WTC11 (cell line): Measurements from ENCODE around the gene KLHL29. TPM values are rescaled to one million over a fixed set of nuclear protein-coding genes. Genes with fewer than 3 reads are reported as not detected.

Experiments used
- ATAC-seq: fragments of 200-7000 bp; cut with Tn5 transposase; 2 replicates; pipeline ENCODE4 v1.10.0; 2021; ENCODE audit warnings: mild to moderate bottlenecking, moderate library complexity
- CTCF ChIA-PET: fragments of 300-600 bp; sonication (Branson Sonifier 250); formaldehyde crosslinking; loops from one replicate; lab custom pipeline; 2021; ENCODE audit warnings: antibody characterized with exemption; lab: Charles Lee
- POLR2A ChIA-PET: fragments of 350-600 bp; sonication (Branson Sonifier 250); formaldehyde crosslinking; loops from one replicate; lab custom pipeline; 2021; ENCODE audit warnings: antibody characterized with exemption; lab: Charles Lee
- DNase-seq: peaks from one replicate; pipeline ENCODE4 v3.0.0; 2021; ENCODE audit warnings: low spot score
- H3K27ac Mint-ChIP-seq: 2 replicates; pipeline ENCODE4 v1.8.0; 2021; ENCODE audit warnings: mixed read lengths
- H3K27me3 Mint-ChIP-seq: 2 replicates; pipeline ENCODE4 v1.8.0; 2021; ENCODE audit warnings: low read depth, mild to moderate bottlenecking, moderate library complexity, mixed read lengths
- H3K36me3 Mint-ChIP-seq: 2 replicates; pipeline ENCODE4 v1.8.0; 2021; ENCODE audit warnings: mixed read lengths
- H3K4me1 Mint-ChIP-seq: 2 replicates; pipeline ENCODE4 v1.8.0; 2022; ENCODE audit warnings: mixed read lengths
- H3K4me3 Mint-ChIP-seq: 2 replicates; pipeline ENCODE4 v1.8.0; 2021; ENCODE audit warnings: mild to moderate bottlenecking, moderate library complexity, mixed read lengths
- H3K9me3 Mint-ChIP-seq: 2 replicates; pipeline ENCODE4 v1.8.0; 2021; ENCODE audit warnings: mixed read lengths
- ATF1 ChIP-seq: sonication (generic); formaldehyde crosslinking; IDR thresholded peaks from 2 replicates; pipeline ENCODE4 v1.8.1; 2023; ENCODE audit warnings: mild to moderate bottlenecking, moderate library complexity, missing genetic modification reagents
- ESRRA ChIP-seq: sonication (generic); formaldehyde crosslinking; IDR thresholded peaks from 2 replicates; pipeline ENCODE4 v1.8.1; 2022; ENCODE audit warnings: mild to moderate bottlenecking, missing genetic modification reagents, borderline replicate concordance
- GABPB1 ChIP-seq: sonication (generic); formaldehyde crosslinking; IDR thresholded peaks from 2 replicates; pipeline ENCODE4 v1.8.1; 2023; ENCODE audit warnings: mild to moderate bottlenecking, missing genetic modification reagents
- GRHL2 ChIP-seq: fragments of 250-450 bp; sonication (Bioruptor Pico); IDR thresholded peaks from 2 replicates; pipeline ENCODE4 v1.8.0; 2022; ENCODE audit warnings: mild to moderate bottlenecking, moderate library complexity; ENCODE audit not compliant: insufficient replicate concordance, severe bottlenecking
- IRF2 ChIP-seq: sonication (generic); formaldehyde crosslinking; IDR thresholded peaks from 2 replicates; pipeline ENCODE4 v1.8.0; 2022; ENCODE audit warnings: low read depth, missing genetic modification reagents, borderline replicate concordance
- KAT7 ChIP-seq: sonication (generic); formaldehyde crosslinking; IDR thresholded peaks from 2 replicates; pipeline ENCODE4 v1.8.1; 2023; ENCODE audit warnings: missing genetic modification reagents, mild to moderate bottlenecking, borderline replicate concordance
- NR3C1 ChIP-seq: sonication (generic); formaldehyde crosslinking; conservative IDR thresholded peaks from 2 replicates; pipeline ENCODE4 v1.8.1; 2023; ENCODE audit warnings: low read depth, mild to moderate bottlenecking, missing genetic modification reagents
- total RNA-seq: library from RNA; stranded (reverse); gene quantifications from 3 replicates; pipeline ENCODE4 v1.2.3, GENCODE V29; 2021
- TF ChIP-seq, protein P1 (sequence below): fragments of 250-450 bp; sonication (Bioruptor Pico); IDR thresholded peaks from 2 replicates; pipeline ENCODE4 v1.8.0; 2021; ENCODE audit warnings: mild to moderate bottlenecking
- TF ChIP-seq, protein P2 (sequence below): sonication (generic); formaldehyde crosslinking; conservative IDR thresholded peaks from 2 replicates; pipeline ENCODE4 v1.8.1; 2022; ENCODE audit warnings: mild to moderate bottlenecking, missing genetic modification reagents
- TF ChIP-seq, protein P3 (sequence below): fragments of 250-450 bp; sonication (Bioruptor Pico); conservative IDR thresholded peaks from 2 replicates; pipeline ENCODE4 v1.9.0; 2021; ENCODE audit warnings: mild to moderate bottlenecking
- TF ChIP-seq, protein P4 (sequence below): sonication (generic); formaldehyde crosslinking; IDR thresholded peaks from 2 replicates; pipeline ENCODE4 v1.8.0; 2023; ENCODE audit warnings: missing genetic modification reagents, mild to moderate bottlenecking, borderline replicate concordance
- TF ChIP-seq, protein P5 (sequence below): sonication (generic); formaldehyde crosslinking; IDR thresholded peaks from 2 replicates; pipeline ENCODE4 v1.8.1; 2022; ENCODE audit warnings: missing genetic modification reagents, borderline replicate concordance
- TF ChIP-seq, protein P6 (sequence below): sonication (generic); formaldehyde crosslinking; IDR thresholded peaks from 2 replicates; pipeline ENCODE4 v1.8.1; 2022; ENCODE audit warnings: mild to moderate bottlenecking, missing genetic modification reagents, moderate library complexity, borderline replicate concordance
- TF ChIP-seq, protein P7 (sequence below): sonication (generic); formaldehyde crosslinking; IDR thresholded peaks from 2 replicates; pipeline ENCODE4 v1.8.0; 2022; ENCODE audit warnings: mild to moderate bottlenecking, missing genetic modification reagents

The KLHL29 gene
- total RNA-seq, 1 experiment from 2014 or later: 7.1 TPM

DNA sequence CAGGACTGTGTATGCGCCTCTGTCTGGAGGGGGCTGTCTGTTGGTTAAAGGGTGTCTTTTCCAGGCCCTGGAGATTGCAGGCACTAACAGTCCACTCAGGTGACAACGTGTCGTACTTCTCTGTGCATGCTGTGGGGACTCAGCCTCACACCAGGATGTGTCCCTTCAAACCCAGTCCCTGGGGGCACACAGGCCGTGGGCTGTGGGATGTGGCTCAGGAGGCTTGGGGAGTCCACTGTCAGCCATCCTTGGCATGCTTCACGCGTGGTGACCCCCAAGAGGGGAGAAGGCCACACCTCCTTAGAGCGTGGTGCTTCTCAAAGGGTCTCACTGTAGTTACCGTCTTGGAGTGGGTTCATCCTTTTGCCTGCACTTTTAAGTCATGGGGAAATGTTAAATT lies 127.8 kb downstream of the KLHL29 start:
- CTCF ChIA-PET: interaction anchor here (0.7 kb wide), 1 partner anchor 200 kb away, joined by 3 read pairs; no protein-coding TSS in a partner anchor
- DNase-seq: no peak
- ATAC-seq: no peak
- TF ChIP-seq, protein P1, sequence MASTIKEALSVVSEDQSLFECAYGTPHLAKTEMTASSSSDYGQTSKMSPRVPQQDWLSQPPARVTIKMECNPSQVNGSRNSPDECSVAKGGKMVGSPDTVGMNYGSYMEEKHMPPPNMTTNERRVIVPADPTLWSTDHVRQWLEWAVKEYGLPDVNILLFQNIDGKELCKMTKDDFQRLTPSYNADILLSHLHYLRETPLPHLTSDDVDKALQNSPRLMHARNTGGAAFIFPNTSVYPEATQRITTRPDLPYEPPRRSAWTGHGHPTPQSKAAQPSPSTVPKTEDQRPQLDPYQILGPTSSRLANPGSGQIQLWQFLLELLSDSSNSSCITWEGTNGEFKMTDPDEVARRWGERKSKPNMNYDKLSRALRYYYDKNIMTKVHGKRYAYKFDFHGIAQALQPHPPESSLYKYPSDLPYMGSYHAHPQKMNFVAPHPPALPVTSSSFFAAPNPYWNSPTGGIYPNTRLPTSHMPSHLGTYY (CRISPR knock-in tag): no peak
- TF ChIP-seq, protein P2, sequence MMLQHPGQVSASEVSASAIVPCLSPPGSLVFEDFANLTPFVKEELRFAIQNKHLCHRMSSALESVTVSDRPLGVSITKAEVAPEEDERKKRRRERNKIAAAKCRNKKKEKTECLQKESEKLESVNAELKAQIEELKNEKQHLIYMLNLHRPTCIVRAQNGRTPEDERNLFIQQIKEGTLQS: no peak
- TF ChIP-seq ATF1 (CRISPR knock-in tag) (no peak), KAT7 (CRISPR knock-in tag) (no peak)
- TF ChIP-seq, protein P3, sequence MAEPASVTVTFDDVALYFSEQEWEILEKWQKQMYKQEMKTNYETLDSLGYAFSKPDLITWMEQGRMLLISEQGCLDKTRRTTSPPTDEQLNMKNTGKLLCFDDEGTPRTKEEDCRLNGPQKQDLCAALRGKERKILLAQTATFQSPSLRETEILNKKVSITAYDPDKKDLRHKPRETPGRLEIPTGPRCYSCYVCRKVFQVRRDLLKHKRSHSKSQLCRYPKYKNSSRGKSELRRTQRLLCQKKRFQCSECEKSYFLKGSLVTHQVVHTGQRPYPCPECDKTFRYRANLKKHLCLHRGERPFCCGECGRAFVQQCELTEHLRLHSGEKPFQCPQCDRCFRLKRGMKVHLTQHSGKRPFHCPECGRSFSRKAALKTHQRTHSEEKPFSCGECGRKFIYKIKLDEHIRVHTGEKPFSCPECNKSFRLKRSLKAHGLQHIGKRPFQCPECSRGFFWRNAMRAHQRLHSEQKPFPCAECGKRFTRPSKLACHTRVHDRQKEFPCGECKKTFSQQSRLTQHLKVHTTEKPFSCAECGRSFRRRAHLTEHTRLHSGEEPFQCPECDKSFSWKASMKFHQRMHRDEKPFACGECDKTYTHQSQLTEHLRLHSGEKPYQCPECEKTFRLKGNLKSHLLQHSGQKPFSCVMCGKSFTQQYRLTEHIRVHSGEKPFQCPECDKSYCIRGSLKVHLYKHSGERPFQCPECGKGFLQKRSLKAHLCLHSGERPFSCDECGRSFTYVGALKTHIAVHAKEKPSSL: no peak
- Mint-ChIP-seq H3K27me3 (no peaks in the 10 kb centered on the region; the same call in 1 of the 2 replicates), H3K9me3 (no peaks in the 10 kb centered on the region), H3K4me3 (no peak overlapping the region), H3K27ac (no peak overlapping the region), H3K4me1 (no peaks in the 10 kb centered on the region), H3K36me3 (no peaks in the 10 kb centered on the region)
- POLR2A ChIA-PET: no interaction called here

DNA sequence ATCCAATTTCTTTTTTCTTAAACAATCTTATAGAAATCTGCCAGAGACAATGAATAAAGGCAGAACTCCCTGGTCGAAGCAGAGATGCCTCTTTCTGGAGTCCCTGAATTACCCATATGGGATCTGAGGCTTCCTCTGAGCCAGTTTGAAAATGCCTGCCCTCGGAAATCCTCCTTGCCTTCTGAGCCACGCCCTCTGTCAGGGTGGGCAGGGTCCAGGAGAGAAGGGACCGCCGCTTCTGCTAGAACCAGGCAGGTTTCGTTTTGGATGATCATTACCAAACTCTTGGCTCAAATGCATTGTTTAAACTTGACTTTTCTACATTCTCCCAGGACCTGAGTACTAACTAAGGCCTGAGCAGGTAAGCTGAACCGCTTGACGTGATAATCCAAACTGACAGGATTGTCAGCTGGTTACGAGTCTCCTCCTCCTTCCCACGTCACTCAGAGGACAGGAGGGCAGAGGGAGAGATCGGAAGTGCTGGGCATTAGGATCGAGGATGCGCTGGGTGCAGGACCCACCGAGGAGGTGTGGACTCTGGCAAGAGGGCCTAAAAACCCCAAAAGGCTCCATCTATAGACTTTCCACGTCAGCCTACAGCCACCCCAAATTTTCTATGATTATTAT lies 128.4 kb downstream of the KLHL29 start:
- Mint-ChIP-seq H3K36me3 (no peaks in the 10 kb centered on the region), H3K4me3 (no peak overlapping the region), H3K4me1 (no peaks in the 10 kb centered on the region), H3K9me3 (no peaks in the 10 kb centered on the region), H3K27ac (no peak overlapping the region), H3K27me3 (no peaks in the 10 kb centered on the region; the same call in 1 of the 2 replicates)
- ChIA-PET POLR2A (no interaction called here), CTCF (no interaction called here)
- TF ChIP-seq, protein P4, sequence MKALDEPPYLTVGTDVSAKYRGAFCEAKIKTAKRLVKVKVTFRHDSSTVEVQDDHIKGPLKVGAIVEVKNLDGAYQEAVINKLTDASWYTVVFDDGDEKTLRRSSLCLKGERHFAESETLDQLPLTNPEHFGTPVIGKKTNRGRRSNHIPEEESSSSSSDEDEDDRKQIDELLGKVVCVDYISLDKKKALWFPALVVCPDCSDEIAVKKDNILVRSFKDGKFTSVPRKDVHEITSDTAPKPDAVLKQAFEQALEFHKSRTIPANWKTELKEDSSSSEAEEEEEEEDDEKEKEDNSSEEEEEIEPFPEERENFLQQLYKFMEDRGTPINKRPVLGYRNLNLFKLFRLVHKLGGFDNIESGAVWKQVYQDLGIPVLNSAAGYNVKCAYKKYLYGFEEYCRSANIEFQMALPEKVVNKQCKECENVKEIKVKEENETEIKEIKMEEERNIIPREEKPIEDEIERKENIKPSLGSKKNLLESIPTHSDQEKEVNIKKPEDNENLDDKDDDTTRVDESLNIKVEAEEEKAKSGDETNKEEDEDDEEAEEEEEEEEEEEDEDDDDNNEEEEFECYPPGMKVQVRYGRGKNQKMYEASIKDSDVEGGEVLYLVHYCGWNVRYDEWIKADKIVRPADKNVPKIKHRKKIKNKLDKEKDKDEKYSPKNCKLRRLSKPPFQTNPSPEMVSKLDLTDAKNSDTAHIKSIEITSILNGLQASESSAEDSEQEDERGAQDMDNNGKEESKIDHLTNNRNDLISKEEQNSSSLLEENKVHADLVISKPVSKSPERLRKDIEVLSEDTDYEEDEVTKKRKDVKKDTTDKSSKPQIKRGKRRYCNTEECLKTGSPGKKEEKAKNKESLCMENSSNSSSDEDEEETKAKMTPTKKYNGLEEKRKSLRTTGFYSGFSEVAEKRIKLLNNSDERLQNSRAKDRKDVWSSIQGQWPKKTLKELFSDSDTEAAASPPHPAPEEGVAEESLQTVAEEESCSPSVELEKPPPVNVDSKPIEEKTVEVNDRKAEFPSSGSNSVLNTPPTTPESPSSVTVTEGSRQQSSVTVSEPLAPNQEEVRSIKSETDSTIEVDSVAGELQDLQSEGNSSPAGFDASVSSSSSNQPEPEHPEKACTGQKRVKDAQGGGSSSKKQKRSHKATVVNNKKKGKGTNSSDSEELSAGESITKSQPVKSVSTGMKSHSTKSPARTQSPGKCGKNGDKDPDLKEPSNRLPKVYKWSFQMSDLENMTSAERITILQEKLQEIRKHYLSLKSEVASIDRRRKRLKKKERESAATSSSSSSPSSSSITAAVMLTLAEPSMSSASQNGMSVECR (CRISPR knock-in tag): no peak
- TF ChIP-seq, protein P5, sequence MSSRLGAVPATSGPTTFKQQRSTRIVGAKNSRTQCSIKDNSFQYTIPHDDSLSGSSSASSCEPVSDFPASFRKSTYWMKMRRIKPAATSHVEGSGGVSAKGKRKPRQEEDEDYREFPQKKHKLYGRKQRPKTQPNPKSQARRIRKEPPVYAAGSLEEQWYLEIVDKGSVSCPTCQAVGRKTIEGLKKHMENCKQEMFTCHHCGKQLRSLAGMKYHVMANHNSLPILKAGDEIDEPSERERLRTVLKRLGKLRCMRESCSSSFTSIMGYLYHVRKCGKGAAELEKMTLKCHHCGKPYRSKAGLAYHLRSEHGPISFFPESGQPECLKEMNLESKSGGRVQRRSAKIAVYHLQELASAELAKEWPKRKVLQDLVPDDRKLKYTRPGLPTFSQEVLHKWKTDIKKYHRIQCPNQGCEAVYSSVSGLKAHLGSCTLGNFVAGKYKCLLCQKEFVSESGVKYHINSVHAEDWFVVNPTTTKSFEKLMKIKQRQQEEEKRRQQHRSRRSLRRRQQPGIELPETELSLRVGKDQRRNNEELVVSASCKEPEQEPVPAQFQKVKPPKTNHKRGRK: no peak
- TF ChIP-seq GRHL2 (CRISPR knock-in tag): no peak
- TF ChIP-seq GABPB1: no peak
- no peak for TF ChIP-seq NR3C1
- TF ChIP-seq, protein P6, sequence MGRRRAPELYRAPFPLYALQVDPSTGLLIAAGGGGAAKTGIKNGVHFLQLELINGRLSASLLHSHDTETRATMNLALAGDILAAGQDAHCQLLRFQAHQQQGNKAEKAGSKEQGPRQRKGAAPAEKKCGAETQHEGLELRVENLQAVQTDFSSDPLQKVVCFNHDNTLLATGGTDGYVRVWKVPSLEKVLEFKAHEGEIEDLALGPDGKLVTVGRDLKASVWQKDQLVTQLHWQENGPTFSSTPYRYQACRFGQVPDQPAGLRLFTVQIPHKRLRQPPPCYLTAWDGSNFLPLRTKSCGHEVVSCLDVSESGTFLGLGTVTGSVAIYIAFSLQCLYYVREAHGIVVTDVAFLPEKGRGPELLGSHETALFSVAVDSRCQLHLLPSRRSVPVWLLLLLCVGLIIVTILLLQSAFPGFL: no peak
- no peak for TF ChIP-seq ESRRA
- TF ChIP-seq, protein P7, sequence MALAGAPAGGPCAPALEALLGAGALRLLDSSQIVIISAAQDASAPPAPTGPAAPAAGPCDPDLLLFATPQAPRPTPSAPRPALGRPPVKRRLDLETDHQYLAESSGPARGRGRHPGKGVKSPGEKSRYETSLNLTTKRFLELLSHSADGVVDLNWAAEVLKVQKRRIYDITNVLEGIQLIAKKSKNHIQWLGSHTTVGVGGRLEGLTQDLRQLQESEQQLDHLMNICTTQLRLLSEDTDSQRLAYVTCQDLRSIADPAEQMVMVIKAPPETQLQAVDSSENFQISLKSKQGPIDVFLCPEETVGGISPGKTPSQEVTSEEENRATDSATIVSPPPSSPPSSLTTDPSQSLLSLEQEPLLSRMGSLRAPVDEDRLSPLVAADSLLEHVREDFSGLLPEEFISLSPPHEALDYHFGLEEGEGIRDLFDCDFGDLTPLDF (CRISPR knock-in tag): no peak
- TF ChIP-seq IRF2 (CRISPR knock-in tag): no peak
- no peak for ATAC-seq
- DNase-seq: no peak
